Occipital lobe (tissue), 2 donors: ENCODE measurements around the gene TNNT1. TPM values are rescaled to one million over a fixed set of nuclear protein-coding genes. Genes with fewer than 3 reads are reported as not detected.
"Not testable (repeated sequence)": the region's sequence is repeated elsewhere in the genome, so short reads cannot be mapped to it uniquely, and the experiment has no call there.

ENCODE experiments used
- DNase-seq: peaks from one replicate; lab custom pipeline; 2025; lab: John Stamatoyannopoulos, UW
- total RNA-seq: library from RNA; depleted of rRNA; stranded (reverse); fragments of >200 nt; gene quantifications from one replicate; pipeline ENCODE4 v1.2.3, GENCODE V29; 2014

TNNT1 gene
- total RNA-seq, 1 donor from 2014 or later: not detected

GRCh38 chr19:55171440-55171839 is 22.4 kb upstream of the TNNT1 start:
- no peak for DNase-seq

DNA sequence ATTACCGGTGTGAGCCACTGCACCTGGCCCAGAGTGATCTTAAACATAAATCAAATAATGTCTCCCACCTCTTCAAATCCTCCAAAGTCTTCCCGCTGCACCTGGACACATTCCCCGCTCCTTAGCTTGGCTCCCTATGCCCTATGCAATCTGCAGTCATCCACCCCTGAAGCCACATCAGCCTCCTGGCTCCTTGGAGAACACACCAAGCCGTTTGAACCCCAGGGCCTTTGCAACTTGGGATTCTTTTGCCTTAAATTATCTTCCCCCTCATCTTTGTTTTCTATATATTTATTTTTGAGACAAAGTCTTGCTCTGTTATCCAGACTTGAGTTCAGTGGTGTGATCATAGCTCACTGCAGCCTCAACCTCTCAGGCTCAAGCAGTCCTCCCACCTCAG is 20.1 kb upstream of the TNNT1 start:
- DNase-seq: no peak

- DNase-seq: peak; percentile 83
Observed at GRCh38 chr19:55166530-55167268, 17.7 kb upstream of the TNNT1 start, which contains the start of gene DNAAF3. DNAAF3 (minus strand) TSS chr19:55166613; CDS start chr19:55166413, 200 bp downstream.

DNA sequence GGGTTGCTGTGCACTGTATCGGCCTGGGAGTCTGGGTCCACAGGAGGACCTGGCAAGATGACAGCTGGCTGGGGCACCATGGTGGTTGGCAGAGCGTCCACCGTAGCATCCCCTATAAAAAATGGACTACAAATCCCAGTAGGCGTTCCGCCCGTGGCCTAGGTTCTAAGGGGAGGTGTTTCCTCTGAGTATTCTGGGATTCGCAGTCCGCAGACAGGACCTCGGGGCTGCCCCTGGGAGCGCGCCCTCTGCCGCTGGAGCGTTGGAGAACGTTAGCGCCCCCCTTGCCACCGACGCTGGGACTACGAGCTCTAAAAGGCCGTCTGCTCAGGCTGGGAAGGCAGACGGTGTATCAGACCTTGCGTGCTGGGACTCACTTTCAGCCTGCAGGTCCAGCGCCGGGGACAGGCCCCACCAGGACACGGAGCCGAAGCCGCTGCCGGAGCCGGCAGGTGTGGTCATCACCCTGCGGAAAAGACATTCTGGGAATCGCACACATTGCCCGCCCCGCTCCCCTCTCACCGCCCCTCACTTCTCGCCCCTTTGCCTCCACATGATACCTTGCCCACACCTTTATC is 17.0 kb upstream of the TNNT1 start:
- DNase-seq: no peak

DNA sequence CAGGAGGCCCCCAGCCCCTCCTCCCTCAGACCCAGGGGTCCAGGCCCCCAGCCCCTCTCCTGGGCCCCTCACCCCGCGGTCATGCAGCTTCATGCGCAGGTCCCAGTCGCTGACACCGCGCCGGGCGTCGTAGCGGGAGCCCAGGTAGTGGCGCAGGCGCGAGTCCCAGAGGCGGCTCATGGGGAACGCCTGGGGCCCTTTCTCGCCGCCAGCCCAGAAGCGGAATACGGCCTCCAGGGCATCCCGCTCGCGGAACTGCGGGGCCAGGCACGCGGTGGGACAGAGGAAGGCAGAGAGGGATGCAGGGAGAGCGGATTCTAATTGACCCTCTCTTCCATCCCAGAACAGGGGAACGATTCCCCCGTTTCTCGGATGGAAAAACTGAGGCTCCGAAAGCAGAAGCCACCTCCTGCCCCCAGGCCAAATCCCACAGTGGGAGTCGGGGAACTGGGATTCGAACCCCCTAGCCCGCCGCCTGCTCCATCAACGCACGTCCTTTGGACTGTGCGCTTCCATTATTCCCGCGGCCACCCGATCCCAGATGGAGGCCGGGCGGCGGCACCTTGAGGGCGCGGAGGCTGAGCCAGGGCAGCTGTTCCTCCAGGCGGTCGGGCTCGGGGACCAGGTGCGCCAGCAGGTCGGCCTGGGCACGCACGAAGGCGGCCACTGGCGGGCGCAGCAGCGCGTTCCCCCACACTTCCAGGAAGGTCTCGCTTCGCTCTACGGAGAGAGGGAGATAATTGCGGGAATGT is 12.7 kb upstream of the TNNT1 start:
- no peak for DNase-seq

- DNase-seq: no peak
Observed at GRCh38 chr19:55160986-55161365, 12.0 kb upstream of the TNNT1 start.

DNA sequence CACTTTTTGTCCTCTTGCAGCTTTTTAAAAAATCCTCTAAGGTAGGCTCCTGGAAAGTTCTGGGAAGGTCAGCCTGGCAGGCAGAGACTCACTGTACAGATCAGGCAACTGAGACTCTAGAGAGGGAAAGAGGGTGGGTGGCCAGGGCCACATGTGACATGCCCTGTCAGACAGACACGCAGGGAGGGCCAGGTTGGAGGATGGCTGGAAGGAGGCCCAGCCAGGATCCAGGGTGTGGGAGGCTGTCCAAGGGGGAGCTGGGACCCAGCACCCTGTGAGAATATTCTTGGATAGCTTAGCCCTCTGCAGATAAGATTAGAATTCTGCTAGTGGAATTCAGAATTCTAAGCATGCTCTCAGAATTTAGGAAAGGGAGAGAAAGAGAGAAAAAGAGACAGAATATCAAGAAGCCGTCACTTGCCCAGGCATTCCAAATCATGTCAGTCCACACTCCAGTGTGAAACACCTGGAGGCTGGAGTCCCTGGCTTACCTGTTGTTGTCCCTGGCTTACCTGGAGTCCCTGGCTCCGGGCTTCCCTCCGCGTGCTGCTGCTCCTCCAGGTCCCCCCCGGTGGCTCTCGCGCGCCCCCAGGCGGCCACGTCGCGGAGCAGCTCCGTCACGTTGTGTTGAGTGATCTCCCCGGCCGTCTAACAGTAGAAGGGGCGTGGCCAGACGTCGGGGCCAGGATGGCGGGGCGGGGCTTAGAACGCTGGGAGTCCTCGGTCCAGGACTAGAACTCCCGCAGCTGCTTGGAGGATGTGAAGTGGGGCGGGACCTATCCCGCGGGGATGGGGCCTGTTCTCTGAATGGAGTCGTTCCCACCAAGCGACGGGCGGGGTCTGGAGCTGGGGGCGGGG is 11.4 kb upstream of the TNNT1 start:
- no peak for DNase-seq

DNA sequence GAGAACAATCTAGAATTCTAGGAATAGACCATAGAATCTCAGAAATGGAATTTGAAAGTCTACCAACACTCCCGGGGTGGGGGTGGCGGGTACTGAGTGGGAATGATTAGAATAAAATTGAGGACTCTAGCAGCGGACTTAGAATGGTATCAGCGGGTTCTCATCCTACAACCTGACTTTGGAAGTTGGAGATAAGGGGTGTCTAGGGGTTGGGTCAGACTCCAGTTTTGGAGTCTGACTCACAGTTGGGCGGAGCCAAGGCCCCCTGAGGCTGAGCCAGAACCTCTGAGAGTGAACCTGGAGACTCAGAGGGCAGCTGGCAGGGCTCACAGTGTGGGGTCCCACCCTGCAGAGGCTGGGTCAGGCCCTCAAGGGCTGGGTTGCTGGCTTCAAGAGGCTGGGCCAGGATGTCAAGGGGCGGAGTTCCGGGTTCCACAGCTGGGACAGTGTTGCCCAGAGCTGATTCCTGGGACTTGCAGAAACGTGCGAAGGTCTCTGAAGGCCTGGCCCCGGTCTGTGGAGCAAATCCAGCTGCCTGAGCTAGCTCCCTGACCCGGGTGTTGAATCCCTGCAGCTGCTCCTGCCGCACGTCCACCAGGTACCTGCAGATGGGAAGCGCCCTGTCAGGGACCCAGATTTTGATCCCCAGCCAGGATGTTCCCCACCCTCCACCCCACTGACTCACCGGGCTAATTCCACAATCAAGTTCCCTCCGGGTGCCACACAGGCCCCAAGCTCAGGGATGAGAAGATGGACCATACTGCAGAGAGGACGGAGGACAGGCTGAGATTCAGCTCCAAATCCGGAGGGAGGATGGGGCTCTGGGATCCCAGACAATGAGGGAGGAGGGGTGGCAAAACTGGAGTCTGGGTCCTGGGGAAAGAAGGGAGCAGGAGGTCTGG is 10.1 kb upstream of the TNNT1 start:
- no peak for DNase-seq

- no peak for DNase-seq
Observed at GRCh38 chr19:55158423-55158822, 9.4 kb upstream of the TNNT1 start.

GRCh38 chr19:55157064-55157908 is 8.3 kb upstream of the TNNT1 start, which contains the start of gene TNNI3:
TNNI3 (minus strand) TSS chr19:55157732; CDS start chr19:55157589, 143 bp downstream.
- DNase-seq: no peak

DNA sequence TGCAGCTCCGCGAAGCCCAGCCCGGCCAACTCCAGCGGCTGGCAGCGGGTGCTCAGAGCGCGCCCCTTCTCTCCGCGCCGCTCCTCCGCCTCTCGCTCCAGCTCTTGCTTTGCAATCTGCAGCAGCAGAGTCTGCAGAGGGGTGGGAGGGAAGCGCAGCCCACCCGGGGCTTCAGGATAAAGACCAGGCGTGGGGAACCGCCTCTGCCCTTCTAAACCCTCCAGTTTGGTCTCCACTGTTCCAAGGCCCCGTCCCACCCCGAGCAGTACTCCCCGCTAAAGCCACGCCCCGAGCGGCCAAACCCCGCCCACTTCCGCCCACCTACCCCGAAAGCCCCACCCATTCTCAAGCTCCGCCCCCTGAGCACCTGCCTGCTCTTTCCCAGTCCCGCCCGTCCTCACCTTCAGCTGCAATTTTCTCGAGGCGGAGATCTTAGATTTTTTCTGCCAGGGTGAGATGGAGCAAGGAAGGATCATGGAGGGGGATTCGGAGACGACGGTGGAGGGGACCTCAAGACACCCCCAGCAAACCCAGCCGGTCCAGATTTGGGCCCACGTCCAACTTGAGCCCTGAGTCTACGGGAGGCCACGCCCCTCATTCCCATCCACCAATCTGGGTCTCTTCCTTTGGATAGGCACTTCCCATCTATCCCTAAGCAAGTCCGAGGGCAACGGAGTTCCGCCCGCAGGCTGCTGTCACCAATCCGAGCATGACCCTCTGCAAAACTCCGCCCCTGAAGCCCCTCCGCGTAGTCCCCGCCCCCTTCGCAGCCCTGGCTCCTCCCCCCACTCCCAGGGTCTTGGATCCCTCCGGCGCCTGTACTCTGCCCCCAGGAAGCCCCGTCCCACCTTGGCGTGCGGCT is 7.4 kb upstream of the TNNT1 start:
- no peak for DNase-seq

DNA sequence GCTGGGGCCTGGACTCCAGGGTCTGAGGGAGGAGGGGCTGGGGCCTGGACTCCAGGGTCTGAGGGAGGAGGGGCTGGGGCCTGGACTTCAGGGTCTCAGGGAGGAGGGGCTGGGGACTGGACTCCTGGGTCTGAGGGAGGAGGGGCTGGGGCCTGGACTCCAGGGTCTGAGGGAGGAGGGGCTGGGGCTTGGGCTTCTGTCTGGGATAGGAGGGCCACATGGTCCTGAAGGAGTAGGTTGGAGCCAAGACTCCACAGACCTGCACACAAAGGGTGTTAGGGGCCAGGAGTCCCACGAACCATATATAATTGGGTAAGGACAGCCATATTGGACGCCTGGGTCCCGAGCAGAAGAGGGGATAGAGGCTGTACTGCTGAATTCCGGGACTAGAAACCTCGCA is 6.8 kb upstream of the TNNT1 start:
- not testable (repeated sequence) for DNase-seq

- DNase-seq: no peak
Observed at GRCh38 chr19:55153652-55154264, 4.8 kb upstream of the TNNT1 start.

GRCh38 chr19:55152017-55152416 is 3.0 kb upstream of the TNNT1 start:
- no peak for DNase-seq

DNA sequence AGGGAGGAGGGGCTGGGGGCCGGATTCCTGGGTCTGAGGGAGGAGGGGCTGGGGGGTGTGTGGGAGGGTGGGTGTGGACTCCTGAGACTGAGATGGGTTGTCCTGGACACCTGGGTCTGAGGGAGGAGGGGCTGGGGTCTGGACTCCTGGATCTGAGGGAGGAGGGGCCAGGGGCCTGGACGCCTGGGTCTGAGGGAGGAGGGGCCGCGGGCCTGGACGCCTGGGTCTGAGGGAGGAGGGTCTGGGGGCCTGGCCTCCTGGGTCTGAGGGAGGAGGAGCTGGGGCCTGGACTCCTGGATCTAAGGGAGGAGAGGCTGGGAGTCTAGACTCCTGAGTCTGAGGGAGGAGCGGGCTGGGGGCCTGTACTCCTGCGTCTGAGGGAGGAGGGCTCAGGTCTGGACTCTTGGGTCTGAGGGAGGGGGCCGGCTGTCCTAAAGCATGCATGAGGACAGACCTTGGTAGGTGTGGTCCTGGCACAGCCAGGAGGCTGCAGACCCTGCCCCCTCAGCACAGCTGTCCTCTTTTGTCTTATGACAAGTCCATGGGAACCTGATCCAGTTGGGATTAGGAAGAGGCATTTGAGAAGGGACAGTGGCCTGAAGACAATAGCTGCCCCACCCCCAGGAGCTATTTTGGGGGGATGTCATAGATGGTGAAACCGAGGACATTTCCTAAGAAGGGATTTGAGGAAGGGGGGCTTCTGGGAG is 1.3 kb downstream of the TNNT1 start:
- DNase-seq: no peak

GRCh38 chr19:55146705-55147273 is 2.2 kb downstream of the TNNT1 start:
- no peak for DNase-seq

GRCh38 chr19:55146078-55146704 is 2.8 kb downstream of the TNNT1 start:
- DNase-seq: no peak
